Stomach (tissue), 4 donors: ENCODE results near the gene KIF6.

Source experiments
- POLR2A ChIP-seq, 4 donors: fragments of 450-650 bp; IDR thresholded peaks; one replicate each; pipeline ENCODE4 v1.6.1; 2016; ENCODE audit warnings: antibody characterized with exemption in 4 of 4, control low read depth in 2 of 4, mild to moderate bottlenecking in 1 of 4, moderate library complexity in 1 of 4
- POLR2AphosphoS5 ChIP-seq, 3 donors: sonication (generic); formaldehyde crosslinking; IDR thresholded peaks; one replicate each; pipeline ENCODE4 v1.6.1; 2016; ENCODE audit warnings: antibody characterized with exemption in 3 of 3
- TF ChIP-seq, protein P1 (sequence below), 7 experiments: fragments of 450-650 bp in 4 of 7; fragments of 200-600 bp in 3 of 7; sonication (generic) in 3 of 7; IDR thresholded peaks; one replicate each; pipeline ENCODE4 v1.5.1; 2016 to 2019; ENCODE audit warnings: antibody characterized with exemption in 7 of 7, control low read depth in 2 of 7, mild to moderate bottlenecking in 1 of 7

DNA sequence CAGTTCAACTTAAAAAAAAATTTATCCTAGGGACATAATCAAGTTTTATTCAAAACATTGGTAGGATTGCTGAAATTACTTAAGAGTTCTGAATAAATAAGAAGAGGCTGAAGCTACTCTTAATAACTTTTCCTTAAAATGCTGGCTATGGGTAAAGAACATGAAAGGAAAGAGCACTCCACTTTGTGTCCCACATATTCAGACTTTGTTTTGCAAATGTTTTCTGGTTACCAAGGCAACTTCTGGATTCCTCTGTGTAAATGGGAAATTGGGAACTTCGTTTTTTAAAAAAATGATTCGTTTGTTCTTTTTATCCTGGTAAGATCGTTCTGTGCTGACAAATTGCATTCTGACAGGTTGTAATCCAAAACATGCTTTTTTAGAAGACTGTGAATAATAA, 115.0 kb downstream of the KIF6 start:
- TF ChIP-seq, protein P1, sequence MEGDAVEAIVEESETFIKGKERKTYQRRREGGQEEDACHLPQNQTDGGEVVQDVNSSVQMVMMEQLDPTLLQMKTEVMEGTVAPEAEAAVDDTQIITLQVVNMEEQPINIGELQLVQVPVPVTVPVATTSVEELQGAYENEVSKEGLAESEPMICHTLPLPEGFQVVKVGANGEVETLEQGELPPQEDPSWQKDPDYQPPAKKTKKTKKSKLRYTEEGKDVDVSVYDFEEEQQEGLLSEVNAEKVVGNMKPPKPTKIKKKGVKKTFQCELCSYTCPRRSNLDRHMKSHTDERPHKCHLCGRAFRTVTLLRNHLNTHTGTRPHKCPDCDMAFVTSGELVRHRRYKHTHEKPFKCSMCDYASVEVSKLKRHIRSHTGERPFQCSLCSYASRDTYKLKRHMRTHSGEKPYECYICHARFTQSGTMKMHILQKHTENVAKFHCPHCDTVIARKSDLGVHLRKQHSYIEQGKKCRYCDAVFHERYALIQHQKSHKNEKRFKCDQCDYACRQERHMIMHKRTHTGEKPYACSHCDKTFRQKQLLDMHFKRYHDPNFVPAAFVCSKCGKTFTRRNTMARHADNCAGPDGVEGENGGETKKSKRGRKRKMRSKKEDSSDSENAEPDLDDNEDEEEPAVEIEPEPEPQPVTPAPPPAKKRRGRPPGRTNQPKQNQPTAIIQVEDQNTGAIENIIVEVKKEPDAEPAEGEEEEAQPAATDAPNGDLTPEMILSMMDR (IDR thresholded peaks at IDR 0.05), result no peak
- TF ChIP-seq POLR2A (IDR thresholded peaks at IDR 0.05), result no peak
- no peak for TF ChIP-seq POLR2AphosphoS5 (IDR thresholded peaks at IDR 0.05)
